DMS 273 treated with DMSO at 0.1 percent for 48 hours (cell line): ENCODE measurements around the gene NEMP2.
"Not testable (repeated sequence)": the region's sequence is repeated elsewhere in the genome, so short reads cannot be mapped to it uniquely, and the experiment has no call there.

Experiments used
- DNase-seq: peaks from one replicate; lab custom pipeline; 2025; lab: John Stamatoyannopoulos, UW

Gene NEMP2

DNA sequence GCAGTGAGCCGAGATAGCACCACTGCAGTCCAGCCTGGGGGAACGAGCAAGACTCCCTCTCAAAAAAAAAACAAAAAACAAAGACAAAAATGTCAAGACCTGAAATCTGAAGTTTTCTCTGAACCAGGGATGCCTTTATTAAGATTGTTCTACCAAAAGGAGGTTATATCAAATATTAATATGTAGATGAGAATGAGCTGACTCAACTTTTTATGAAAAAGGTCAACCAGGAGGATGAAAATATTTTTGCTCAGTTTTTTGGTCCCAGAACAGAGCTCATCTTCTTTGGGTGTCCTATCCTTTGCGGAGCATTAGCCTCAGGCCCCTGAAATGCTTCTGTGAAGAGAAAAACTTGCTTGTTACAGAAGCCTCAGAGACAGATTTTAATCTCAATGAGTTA lies 44.0 kb downstream of the NEMP2 start:
- no peak for DNase-seq

DNA sequence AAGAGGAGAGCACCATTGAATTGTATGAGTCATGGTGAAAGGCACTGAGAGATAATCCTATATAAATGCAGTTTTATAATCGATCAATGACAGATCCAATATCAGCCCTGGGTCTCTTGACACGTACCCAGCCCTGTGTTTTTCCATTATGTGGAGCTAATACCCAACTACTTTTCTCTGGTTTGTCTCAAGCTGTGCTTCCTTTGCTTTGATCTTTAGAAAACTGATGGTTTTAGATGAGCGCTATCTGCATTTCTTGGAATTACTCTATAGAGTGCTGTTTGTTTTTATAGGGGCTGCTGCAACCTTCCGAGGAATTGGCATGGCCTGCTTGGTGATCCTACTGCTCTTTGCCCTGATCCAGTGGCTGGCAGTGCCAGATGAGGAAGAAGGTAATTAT lies 45.0 kb downstream of the NEMP2 start:
- no peak for DNase-seq

DNA sequence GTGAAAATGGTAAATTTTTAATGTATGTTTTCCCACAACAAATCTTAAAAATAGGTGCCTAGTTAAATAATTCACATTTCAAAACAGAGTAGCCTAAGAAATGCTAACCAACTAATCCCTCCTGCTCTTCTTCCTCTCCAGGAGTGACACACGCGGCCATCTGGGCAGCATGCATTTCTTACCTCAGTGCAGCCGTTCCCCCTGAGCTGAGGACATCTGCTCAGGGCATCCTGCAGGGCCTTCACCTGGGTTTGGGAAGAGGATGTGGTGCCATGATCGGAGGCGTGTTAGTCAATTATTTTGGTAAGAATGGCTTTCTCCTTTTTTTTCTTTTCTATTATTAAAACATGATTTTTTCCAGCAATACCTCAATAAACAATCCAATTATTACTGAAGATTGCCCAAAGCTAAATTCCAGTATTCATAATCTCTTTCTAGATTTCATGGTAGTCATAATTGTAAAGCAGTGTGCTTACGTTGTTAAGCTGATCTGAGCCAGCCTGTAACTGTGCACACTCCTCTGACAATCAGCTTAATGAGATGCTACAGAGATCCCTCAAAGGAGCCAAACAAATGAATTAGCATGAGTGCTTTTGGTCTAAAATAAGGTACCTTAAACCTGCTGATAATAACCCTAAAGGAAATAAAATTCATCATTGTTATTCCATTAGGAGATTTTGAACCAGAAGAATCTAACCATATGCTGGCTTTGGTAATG lies 45.8 kb downstream of the NEMP2 start:
- DNase-seq, result no peak

- no peak for DNase-seq
These were observed 48.4 kb downstream of the NEMP2 start for GRCh38 chr2:190486037-190486623.

DNA sequence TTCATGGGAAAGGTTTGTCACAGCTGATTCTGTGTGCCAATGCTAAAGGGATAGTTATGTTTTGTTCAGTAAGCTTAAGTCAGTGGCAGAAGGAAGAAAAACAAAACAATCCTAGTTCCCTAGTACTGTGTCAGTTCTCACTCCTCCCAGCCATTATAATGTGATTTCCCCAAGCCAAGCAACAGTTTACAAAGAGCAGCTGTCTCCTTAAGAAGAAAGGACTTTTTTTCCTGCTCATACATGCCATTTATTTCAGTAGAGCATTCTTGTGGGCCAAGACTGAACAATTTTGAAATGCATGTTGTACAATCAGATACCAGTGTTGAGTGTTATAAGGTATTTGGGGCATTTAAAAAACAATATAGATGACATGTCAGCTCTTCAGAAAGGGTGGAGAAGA lies 52.1 kb downstream of the NEMP2 start:
- DNase-seq, result no peak

GRCh38 chr2:190481339-190481738 lies 53.2 kb downstream of the NEMP2 start:
- no peak for DNase-seq

- DNase-seq, result no peak
These were observed 55.8 kb downstream of the NEMP2 start for GRCh38 chr2:190478572-190479195.

DNA sequence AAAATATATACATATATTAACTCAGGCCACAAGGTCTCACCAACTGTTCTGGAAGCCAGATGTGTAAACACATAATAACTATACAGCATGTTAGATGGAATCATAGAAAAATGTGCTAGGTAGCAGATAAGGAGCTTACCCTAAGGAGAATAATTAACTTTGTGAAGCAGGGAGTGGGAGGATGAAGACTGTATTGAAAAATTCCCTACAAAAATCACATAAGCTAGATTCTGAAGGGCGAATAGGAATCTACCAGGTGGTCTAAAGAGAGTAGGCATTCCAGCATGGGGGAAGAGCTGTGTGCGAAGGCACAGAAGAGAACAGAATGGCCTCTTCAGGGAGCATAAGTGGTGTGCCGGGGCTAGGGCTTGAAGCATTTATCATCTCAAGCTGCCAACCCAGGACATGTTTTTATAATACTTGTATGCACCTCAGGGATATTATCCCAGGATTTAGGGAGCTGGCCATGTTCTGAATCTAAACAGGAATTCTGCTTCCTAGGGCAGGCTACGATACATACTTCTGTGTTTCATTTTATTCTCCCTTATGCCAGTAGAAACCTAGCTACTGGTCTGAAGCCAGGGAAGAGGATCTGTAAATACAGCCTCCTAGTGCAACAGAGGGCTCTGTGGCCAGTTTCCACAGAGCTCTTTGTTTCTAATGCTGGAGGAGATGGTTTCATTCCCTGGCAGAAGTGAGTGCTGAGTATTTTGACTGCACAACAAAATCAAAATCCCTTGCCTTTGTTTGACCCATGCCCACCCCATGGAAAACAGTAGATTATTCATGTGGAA lies 56.7 kb downstream of the NEMP2 start:
- peak; percentile 67 for DNase-seq

DNA sequence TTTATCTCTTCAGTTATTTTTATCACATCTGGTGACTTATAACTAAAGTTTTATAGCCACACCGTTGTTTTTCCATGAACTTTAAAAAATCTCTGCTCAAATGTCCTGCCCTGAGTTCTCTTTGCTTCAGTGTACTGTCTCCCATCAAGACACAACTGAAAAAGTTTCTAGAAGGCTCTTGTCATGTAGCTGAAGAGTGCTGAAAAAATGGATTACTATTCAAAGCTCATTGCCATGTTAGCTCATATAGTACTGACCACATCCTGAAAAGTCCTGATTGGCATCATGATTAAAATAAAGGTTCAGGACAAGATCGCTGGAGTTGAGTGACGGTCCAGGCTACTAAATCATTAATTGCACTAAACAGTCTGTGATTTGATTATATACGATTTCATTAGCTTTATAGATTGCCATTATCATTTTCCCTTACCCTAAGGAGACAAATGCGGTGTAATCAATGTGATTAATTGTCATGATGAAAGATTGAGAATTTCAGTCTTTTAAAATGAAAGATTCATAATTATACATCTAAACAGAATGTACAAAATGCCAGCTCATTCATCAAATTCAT lies 64.2 kb downstream of the NEMP2 start:
- no peak for DNase-seq

- peak; percentile 41 for DNase-seq
These were observed 64.8 kb downstream of the NEMP2 start for GRCh38 chr2:190469771-190470170.

GRCh38 chr2:190468814-190469569 lies 65.5 kb downstream of the NEMP2 start:
- DNase-seq, result peak; percentile 95

DNA sequence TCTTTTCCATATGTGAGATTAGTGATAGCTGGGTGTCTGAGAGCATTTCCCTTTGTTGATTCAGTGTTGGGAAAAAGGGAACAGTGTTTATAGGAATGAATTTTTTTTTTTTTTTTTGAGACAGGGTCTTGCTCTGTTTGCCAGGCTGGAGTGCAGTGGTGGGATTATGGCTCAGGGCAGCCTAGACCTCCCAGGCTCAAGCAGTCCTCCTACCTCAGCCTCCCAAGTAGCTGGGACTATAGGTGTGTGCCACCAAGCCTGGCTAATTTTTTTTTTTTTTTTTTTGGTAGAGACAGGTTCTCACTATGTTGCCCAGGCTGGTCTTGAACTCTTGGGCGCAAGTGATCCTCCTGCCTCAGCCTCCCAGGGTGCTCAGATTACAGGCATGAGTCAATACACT lies 66.2 kb downstream of the NEMP2 start:
- DNase-seq, result not testable (repeated sequence)

DNA sequence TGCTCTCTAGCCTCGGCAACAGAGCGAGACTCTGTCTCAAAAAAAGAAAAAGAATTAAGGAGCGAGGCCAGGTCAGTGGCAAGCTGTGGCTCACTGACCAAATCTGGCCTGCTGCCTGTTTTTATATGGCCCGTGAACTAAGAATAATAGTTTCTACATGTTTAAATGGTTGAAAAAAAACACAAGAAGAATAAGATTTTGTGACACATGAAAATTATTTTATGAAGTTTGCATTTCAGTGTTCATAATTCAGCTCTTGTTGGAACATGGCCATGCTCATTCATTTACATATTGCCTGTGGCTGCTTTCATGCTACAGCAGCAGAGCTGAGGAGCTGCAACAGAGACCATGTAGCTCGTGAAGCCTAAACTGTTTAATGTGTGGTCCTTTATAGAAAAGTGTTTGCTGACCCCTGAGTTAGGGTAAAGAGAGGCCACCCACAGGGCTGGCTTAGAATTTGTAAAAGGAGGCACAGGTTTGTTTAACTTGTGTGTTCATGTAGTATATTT lies 66.9 kb downstream of the NEMP2 start:
- DNase-seq, result no peak

- DNase-seq, result peak; percentile 55
These were observed 67.6 kb downstream of the NEMP2 start for GRCh38 chr2:190466819-190467446.

- no peak for DNase-seq
These were observed 69.5 kb downstream of the NEMP2 start for GRCh38 chr2:190465060-190465459.

DNA sequence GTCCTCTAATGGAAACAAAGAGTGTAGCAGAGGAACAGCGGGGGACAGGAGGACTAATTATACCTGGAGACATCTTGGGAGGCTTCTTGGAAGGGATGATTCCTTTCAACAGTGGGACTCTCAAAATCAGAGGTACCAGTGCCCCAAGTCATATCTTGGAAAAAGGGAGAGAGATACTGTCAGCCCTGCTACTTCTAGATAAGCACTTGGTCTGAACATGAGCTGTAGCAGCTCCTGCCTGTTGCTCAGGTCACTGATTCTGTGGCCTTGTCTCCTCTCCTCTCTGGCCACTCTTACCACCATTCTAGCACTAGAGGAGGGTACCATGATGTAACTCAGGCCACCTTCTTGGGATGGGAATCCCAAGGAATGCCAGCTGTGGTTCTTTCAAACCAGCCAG lies 71.9 kb downstream of the NEMP2 start:
- DNase-seq, result no peak

GRCh38 chr2:190462181-190462580 lies 72.3 kb downstream of the NEMP2 start:
- DNase-seq, result no peak

- no peak for DNase-seq
These were observed 74.0 kb downstream of the NEMP2 start for GRCh38 chr2:190460487-190460886.

- no peak for DNase-seq
These were observed 74.6 kb downstream of the NEMP2 start for GRCh38 chr2:190459881-190460280.

DNA sequence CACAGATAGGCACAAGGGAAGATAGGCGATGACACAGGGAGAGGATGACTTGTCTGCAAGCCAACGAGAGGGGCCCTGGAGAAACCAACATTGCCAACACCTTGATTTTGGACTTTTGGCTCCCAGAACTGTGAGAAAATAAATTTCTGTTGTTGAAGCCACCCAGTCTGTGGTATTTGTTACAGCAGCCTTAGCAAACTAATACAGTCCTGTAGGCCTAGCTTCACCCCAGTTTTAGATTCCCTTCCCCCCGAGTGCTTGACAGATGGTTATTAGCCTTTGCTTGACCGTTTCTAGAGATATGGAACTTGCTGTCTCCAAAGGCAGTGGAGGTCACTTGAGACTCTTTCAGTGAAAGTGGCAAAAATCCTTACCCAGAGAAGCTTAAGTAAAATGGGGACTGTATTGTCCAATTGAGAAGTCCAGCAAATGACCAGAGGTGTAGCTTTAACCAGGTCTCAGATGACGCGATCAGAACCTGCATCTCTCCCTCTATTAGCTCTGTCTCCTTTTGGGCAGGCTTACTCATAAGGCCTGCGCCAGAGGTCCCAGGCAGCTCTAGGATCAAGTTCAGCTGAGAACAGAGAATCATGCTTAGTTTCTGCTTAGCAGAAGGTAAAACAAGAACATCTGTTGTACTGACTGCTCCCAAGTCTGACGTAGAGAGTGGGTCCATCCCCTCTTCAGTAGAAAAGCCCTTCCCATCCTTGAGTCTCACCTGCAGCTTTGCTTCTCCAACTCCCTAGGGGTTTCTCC lies 76.0 kb downstream of the NEMP2 start:
- DNase-seq, result peak; percentile 11
